Measurements from ENCODE around the gene SLC25A21. TPM values are rescaled to one million over a fixed set of nuclear protein-coding genes. Genes with fewer than 3 reads are reported as not detected.

The SLC25A21 gene
- total RNA-seq, 4 donors from 2014 or later: 0.67 to 2.1 (median 0.91) TPM

DNA sequence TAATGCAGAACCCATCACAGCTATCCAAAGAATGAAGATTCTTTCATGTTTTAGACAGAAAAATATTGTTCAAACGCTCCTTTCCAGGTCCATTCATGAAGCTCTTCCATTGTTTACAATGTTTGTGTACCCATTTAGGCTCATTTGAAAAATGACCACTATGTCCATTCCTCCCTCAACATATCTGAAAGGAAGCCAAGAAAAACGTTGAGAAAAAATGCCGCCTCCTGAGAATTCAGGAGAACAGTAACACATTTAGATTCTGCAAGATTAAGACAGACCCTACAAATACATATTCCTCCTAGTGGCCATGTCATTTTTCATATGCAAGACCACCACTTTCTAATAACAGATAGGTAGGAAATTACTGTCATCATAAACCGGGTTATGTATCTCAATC lies 124.4 kb downstream of the SLC25A21 start:
- Histone ChIP-seq H3K36me3 (no peaks in the 10 kb centered on the region), H3K4me3 (no peak overlapping the region), H3K27ac (peak overlapping the region in 3 of 4 donors; percentile 65 to 74 (median 67)), H3K4me1 (peaks cover 3 to 38% (median 9%) of the 10 kb centered on the region in 3 donors), H3K9me3 (no peaks in the 10 kb centered on the region), H3K27me3 (no peaks in the 10 kb centered on the region)
- WGBS, 2 donors: 37 to 44% methylated on average over 4 of the region's 4 CpGs
- no peak for DNase-seq
- no peak for TF ChIP-seq POLR2A (IDR thresholded peaks at IDR 0.05)
- TF ChIP-seq, protein P1, sequence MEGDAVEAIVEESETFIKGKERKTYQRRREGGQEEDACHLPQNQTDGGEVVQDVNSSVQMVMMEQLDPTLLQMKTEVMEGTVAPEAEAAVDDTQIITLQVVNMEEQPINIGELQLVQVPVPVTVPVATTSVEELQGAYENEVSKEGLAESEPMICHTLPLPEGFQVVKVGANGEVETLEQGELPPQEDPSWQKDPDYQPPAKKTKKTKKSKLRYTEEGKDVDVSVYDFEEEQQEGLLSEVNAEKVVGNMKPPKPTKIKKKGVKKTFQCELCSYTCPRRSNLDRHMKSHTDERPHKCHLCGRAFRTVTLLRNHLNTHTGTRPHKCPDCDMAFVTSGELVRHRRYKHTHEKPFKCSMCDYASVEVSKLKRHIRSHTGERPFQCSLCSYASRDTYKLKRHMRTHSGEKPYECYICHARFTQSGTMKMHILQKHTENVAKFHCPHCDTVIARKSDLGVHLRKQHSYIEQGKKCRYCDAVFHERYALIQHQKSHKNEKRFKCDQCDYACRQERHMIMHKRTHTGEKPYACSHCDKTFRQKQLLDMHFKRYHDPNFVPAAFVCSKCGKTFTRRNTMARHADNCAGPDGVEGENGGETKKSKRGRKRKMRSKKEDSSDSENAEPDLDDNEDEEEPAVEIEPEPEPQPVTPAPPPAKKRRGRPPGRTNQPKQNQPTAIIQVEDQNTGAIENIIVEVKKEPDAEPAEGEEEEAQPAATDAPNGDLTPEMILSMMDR (IDR thresholded peaks at IDR 0.05): no peak
- intact Hi-C loops (cut with DNase I): no loop called here

DNA sequence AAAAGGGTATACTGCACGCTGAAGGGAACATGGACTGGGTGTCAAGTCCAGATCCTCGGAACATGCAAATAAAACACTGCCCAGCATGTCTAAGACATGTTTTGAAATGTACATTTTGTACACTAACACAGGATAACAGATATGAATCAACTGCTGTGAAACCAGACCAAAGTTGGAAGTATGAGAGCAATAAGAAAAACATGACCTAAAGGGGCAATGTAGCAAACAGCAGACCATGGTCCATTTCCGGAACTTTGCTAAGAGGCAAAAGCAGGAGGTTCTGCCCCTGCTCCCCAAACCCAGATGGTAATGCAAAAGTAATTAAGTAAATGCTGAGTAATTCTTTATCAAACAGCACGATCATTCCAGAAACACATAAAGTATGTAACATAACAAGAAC lies 125.2 kb downstream of the SLC25A21 start:
- Histone ChIP-seq H3K27ac (no peak overlapping the region), H3K27me3 (no peaks in the 10 kb centered on the region), H3K36me3 (no peaks in the 10 kb centered on the region), H3K4me1 (peaks cover 3 to 38% (median 9%) of the 10 kb centered on the region in 3 donors), H3K4me3 (no peak overlapping the region), H3K9me3 (no peaks in the 10 kb centered on the region)
- DNase-seq: no peak
- 77 to 84% methylated on average over 4 of the region's 4 CpGs for WGBS, 2 donors
- TF ChIP-seq, protein P1 (IDR thresholded peaks at IDR 0.05): no peak
- TF ChIP-seq POLR2A (IDR thresholded peaks at IDR 0.05): no peak
- intact Hi-C loops (cut with DNase I): no loop called here

DNA sequence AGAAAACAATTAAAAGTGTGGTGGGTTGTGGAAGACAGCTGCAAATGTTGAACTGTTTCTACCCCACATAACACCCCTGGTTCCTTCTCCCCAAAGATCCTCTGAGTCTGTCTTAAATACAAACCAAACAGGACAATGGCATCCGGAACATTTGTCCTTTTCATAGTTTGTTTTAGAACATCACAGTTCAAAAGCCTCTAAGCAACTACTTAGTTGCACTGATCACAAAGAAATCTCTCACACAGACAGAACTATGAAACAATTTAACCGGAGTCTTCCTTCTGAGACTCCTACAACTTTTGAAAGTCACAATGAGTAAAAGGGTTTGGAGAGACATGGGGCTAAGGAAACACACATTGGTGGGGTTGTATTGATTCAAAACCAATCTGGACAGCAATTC lies 125.6 kb downstream of the SLC25A21 start:
- DNase-seq: no peak
- H3K9me3 ChIP-seq: no peaks in the 10 kb centered on the region
- TF ChIP-seq POLR2A (IDR thresholded peaks at IDR 0.05): no peak
- H3K27ac ChIP-seq: no peak overlapping the region
- no peaks in the 10 kb centered on the region for H3K27me3 ChIP-seq
- H3K4me3 ChIP-seq: no peak overlapping the region
- H3K4me1 ChIP-seq: peaks cover 3 to 38% (median 9%) of the 10 kb centered on the region in 3 donors
- WGBS, 2 donors: 91 to 92% methylated on average over 2 of the region's 2 CpGs
- H3K36me3 ChIP-seq: no peaks in the 10 kb centered on the region
- intact Hi-C loops (cut with DNase I): no loop called here

DNA sequence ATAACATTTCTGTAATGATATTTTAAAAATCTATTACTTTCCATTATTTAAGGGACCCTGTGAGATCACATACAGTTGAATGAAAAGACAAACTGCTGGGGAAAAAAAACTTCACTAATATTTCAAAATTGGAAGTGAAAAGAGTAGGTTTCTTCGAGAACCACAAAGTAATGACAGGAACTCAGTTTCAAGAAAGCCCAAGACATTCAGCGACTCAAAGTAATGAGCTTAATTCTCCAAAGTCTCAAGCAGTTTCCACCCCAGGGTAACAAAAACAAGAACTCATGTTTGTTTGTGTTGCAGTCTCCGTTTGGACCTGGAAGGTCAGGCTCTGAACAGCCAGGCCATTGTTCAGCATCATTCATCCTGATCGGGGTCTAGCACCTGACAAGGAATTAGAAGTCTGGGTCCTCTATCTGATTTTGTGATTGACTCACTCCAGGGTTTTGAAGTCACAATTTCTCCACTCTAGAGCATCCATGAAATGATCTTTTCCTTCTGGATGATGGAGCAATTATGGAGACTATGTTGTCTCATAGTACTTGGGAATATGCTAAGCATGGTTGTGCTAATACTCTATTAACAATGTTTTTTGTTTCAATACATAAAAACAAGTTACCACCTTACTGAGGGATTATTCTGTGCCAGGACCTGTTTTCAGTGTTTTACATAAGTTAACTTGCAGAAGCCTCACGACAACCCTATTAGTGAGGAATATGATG lies 126.9 kb downstream of the SLC25A21 start:
- Histone ChIP-seq H3K4me1 (peaks cover 3 to 32% (median 9%) of the 10 kb centered on the region in 3 donors), H3K27ac (no peak overlapping the region), H3K4me3 (no peak overlapping the region), H3K9me3 (no peaks in the 10 kb centered on the region), H3K36me3 (no peaks in the 10 kb centered on the region), H3K27me3 (no peaks in the 10 kb centered on the region)
- no peak for DNase-seq
- intact Hi-C loops (cut with DNase I): no loop called here
- WGBS, 2 donors: 66 to 82% methylated on average over 5 of the region's 5 CpGs
- no peak for TF ChIP-seq POLR2A (IDR thresholded peaks at IDR 0.05)
- TF ChIP-seq, protein P1 (IDR thresholded peaks at IDR 0.05): no peak

DNA sequence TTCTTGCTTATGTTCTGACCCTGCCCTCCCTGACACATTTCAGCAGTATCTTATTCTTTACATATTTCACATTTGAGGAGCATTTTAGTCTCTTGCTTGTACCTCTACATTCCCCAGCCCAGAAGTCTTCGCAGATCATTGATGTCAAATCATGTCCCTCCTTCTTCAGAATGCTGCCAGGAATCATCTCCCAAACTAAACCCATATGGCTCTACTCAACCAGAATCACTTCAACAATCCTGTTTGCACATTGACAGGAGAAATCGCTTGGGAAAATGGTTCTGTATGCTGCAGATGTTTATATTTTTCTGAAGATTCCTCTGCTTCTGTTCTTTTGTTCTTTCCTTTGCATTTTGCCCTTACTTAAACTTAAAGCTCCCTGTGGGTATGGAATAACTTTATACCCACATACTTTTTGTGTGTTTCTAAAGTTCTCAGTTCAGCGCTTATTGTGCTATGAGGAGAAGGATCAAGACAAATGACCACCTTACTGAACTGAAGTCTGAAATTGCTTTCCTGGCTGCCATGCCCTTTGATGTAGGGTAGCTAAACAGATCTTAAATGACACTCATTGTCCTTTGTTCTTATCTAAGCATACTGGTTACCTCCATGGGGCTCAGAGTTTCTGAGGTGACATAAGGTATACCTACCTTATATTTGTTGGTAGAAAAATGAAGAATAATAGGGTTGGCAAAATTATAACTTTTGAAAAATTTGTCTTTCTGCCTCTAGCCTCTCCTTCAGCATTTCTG lies 134.6 kb downstream of the SLC25A21 start:
- Histone ChIP-seq H3K36me3 (no peaks in the 10 kb centered on the region), H3K4me1 (peaks cover 0 to 9% (median 0%) of the 10 kb centered on the region in 3 donors), H3K9me3 (no peaks in the 10 kb centered on the region), H3K27me3 (no peaks in the 10 kb centered on the region), H3K4me3 (no peak overlapping the region), H3K27ac (no peak overlapping the region)
- no peak for TF ChIP-seq POLR2A (IDR thresholded peaks at IDR 0.05)
- TF ChIP-seq, protein P1 (IDR thresholded peaks at IDR 0.05): no peak
- 79 to 81% methylated on average over 3 of the region's 3 CpGs for WGBS, 2 donors
- intact Hi-C loops (cut with DNase I): no loop called here
- no peak for DNase-seq

Data from esophagus squamous epithelium (tissue), 5 donors.